IMR-90 (cell line): ENCODE measurements around the gene SIPA1L3. TPM values are rescaled to one million over a fixed set of nuclear protein-coding genes. Genes with fewer than 3 reads are reported as not detected.
A peak's percentile ranks its signal among the peaks of the same experiment; 100 is the strongest.

Experiments used
- ATAC-seq: fragments of 200-7000 bp; cut with Tn5 transposase; 2 replicates; pipeline ENCODE4 v1.9.1; 2020; ENCODE audit warnings: low read depth, mild to moderate bottlenecking, moderate library complexity
- BruUV-seq: library from RNA; stranded (reverse); fragments of 400-500 nt; replicated peaks from 2 replicates; lab custom pipeline; 2021; lab: Mats Ljungman, UMichigan
- CTCF ChIA-PET: fragments of 300-600 bp; formaldehyde crosslinking; extraction: SDS; loops from one replicate; lab custom pipeline; 2021; ENCODE audit warnings: antibody characterized with exemption; lab: Yijun Ruan, JAX
- POLR2A ChIA-PET: fragments of 300-600 bp; sonication (Branson Sonifier 250); formaldehyde crosslinking; loops from one replicate; lab custom pipeline; 2022; ENCODE audit warnings: antibody characterized with exemption; ENCODE audit not compliant: unreplicated experiment; lab: Charles Lee
- DNase-seq: peaks from one replicate; pipeline ENCODE4 v3.0.0; 2013
- H2AFZ ChIP-seq: replicated peaks from 2 replicates; pipeline ENCODE3; 2013; ENCODE audit warnings: low read length, mild to moderate bottlenecking; ENCODE audit not compliant: poor library complexity
- H2AK5ac ChIP-seq: 2 replicates; pipeline ENCODE4 v1.6.1; 2013; ENCODE audit warnings: low read depth, low read length, inconsistent platforms
- H2AK9ac ChIP-seq: replicated peaks from 2 replicates; pipeline ENCODE3; 2013; ENCODE audit warnings: mild to moderate bottlenecking, low read depth, low read length, moderate library complexity; ENCODE audit not compliant: poor library complexity
- H2BK120ac ChIP-seq: 2 replicates; pipeline ENCODE4 v1.6.1; 2013; ENCODE audit warnings: low read depth, low read length, inconsistent platforms
- H2BK15ac ChIP-seq: 3 replicates; pipeline ENCODE4 v1.6.1; 2013; ENCODE audit warnings: low read depth, low read length, inconsistent platforms
- H2BK20ac ChIP-seq: 2 replicates; pipeline ENCODE4 v1.6.1; 2013; ENCODE audit warnings: low read depth, mild to moderate bottlenecking, inconsistent platforms, low read length, moderate library complexity
- H2BK5ac ChIP-seq: 2 replicates; pipeline ENCODE4 v1.6.1; 2013; ENCODE audit warnings: mild to moderate bottlenecking, low read depth, low read length, inconsistent platforms; ENCODE audit not compliant: poor library complexity, severe bottlenecking
- H3K14ac ChIP-seq: replicated peaks from 2 replicates; pipeline ENCODE4 v1.6.1; 2013; ENCODE audit warnings: low read depth, low read length, inconsistent platforms
- H3K18ac ChIP-seq: 2 replicates; pipeline ENCODE4 v1.6.1; 2013; ENCODE audit warnings: low read depth, low read length, control low read depth
- H3K23ac ChIP-seq: 2 replicates; pipeline ENCODE4 v1.6.1; 2013; ENCODE audit warnings: low read depth, low read length, inconsistent platforms
- H3K27ac ChIP-seq: 2 replicates; pipeline ENCODE4 v1.5.1; 2013; ENCODE audit warnings: mild to moderate bottlenecking, control low read depth, low read length; ENCODE audit not compliant: insufficient read depth
- H3K27me3 ChIP-seq: 2 replicates; pipeline ENCODE4 v1.6.1; 2013; ENCODE audit warnings: low read length; ENCODE audit not compliant: control insufficient read depth, insufficient read depth
- H3K36me3 ChIP-seq: 2 replicates; pipeline ENCODE4 v1.6.1; 2013; ENCODE audit warnings: low read length, mixed read lengths; ENCODE audit not compliant: control insufficient read depth, insufficient read depth
- H3K4ac ChIP-seq: 2 replicates; pipeline ENCODE4 v1.6.1; 2013; ENCODE audit warnings: low read depth, low read length, inconsistent platforms
- H3K4me1 ChIP-seq: 2 replicates; pipeline ENCODE4 v1.6.1; 2013; ENCODE audit warnings: low read length, mixed read lengths; ENCODE audit not compliant: control insufficient read depth, insufficient read depth
- H3K4me2 ChIP-seq: 2 replicates; pipeline ENCODE4 v1.6.1; 2013; ENCODE audit warnings: low read depth, mild to moderate bottlenecking, control low read depth, low read length, moderate library complexity
- H3K4me3 ChIP-seq: 2 replicates; pipeline ENCODE4 v1.5.1; 2013; ENCODE audit warnings: low read depth, mild to moderate bottlenecking, control low read depth, low read length, moderate library complexity; ENCODE audit not compliant: insufficient read depth
- H3K56ac ChIP-seq: 2 replicates; pipeline ENCODE4 v1.6.1; 2013; ENCODE audit warnings: low read length, inconsistent platforms; ENCODE audit not compliant: insufficient read depth; ENCODE audit errors: extremely low read depth
- H3K79me1 ChIP-seq, 2 experiments: 2 replicates each; pipeline ENCODE4 v1.6.1; 2013; ENCODE audit warnings: low read length in 2 of 2, inconsistent platforms in 1 of 2, low read depth in 1 of 2
- H3K9ac ChIP-seq: 2 replicates; pipeline ENCODE4 v1.6.1; 2013; ENCODE audit warnings: low read depth, low read length, control low read depth
- H3K9me1 ChIP-seq: 2 replicates; pipeline ENCODE4 v1.6.1; 2013; ENCODE audit warnings: low read length, inconsistent platforms; ENCODE audit not compliant: insufficient read depth
- H3K9me3 ChIP-seq: 2 replicates; pipeline ENCODE4 v1.6.1; 2013; ENCODE audit warnings: low read length; ENCODE audit not compliant: control insufficient read depth, insufficient read depth
- H4K20me1 ChIP-seq: 2 replicates; pipeline ENCODE4 v1.6.1; 2013; ENCODE audit warnings: low read length, inconsistent platforms; ENCODE audit not compliant: insufficient read depth
- H4K5ac ChIP-seq: 2 replicates; pipeline ENCODE4 v1.6.1; 2013; ENCODE audit warnings: mild to moderate bottlenecking, low read depth, low read length, control low read depth
- H4K8ac ChIP-seq, 2 experiments: 2 replicates each; pipeline ENCODE4 v1.6.1; 2013; ENCODE audit warnings: low read depth in 2 of 2, low read length in 2 of 2, control low read depth in 1 of 2, inconsistent platforms in 1 of 2
- H4K91ac ChIP-seq: 2 replicates; pipeline ENCODE4 v1.6.1; 2013; ENCODE audit warnings: low read depth, low read length, inconsistent platforms; ENCODE audit not compliant: insufficient read depth
- RAD21 ChIP-seq: IDR thresholded peaks from 2 replicates; pipeline ENCODE4 v1.6.1; 2012; ENCODE audit warnings: low read length, improper control_type of control experiment
- WGBS, 2 experiments: methylation state at CpG; one replicate each; pipeline versions ENCODE4 v1.1.5 to v1.1.7; 2013; ENCODE audit warnings: missing lambda C conversion rate in 2 of 2; ENCODE audit not compliant: insufficient read length in 1 of 2; ENCODE audit errors: extremely low coverage in 2 of 2; 5-methylcytosine and 5-hydroxymethylcytosine counted together
- dilution Hi-C: fragments of 300-500 bp; cut with HindIII; formaldehyde crosslinking; loops from one replicate; pipeline ENCODE4 v1.14.3; 2018; ENCODE audit warnings: low sequenced_read_pairs; ENCODE audit not compliant: unreplicated experiment
- in situ Hi-C: fragments of 300-500 bp; cut with MboI; formaldehyde crosslinking; loops from 3 replicates; pipeline ENCODE4 v1.14.3; 2019; ENCODE audit warnings: low sequenced_read_pairs, inconsistent platforms, mixed read lengths
- intact Hi-C: fragments of 100-400 bp; cut with micrococcal nuclease; formaldehyde crosslinking; loops from 2 replicates; pipeline ENCODE4 v1.10.0; 2022
- polyA plus RNA-seq, 3 experiments: library from polyadenylated mRNA; depleted of rRNA; stranded (reverse); fragments of >200 nt; gene quantifications; 2 replicates each; pipeline ENCODE4 v1.2.3, GENCODE V29; 2012; ENCODE audit warnings: low replicate concordance in 1 of 3
- total RNA-seq: library from RNA; depleted of rRNA; stranded (reverse); fragments of >200 nt; gene quantifications from 2 replicates; pipeline ENCODE4 v1.2.3, GENCODE V29; 2012

SIPA1L3 gene
- total and polyA plus RNA-seq, 2 of the 4 experiments (the other 2 are of a cell fraction) = 4.1 to 9.4 TPM

DNA sequence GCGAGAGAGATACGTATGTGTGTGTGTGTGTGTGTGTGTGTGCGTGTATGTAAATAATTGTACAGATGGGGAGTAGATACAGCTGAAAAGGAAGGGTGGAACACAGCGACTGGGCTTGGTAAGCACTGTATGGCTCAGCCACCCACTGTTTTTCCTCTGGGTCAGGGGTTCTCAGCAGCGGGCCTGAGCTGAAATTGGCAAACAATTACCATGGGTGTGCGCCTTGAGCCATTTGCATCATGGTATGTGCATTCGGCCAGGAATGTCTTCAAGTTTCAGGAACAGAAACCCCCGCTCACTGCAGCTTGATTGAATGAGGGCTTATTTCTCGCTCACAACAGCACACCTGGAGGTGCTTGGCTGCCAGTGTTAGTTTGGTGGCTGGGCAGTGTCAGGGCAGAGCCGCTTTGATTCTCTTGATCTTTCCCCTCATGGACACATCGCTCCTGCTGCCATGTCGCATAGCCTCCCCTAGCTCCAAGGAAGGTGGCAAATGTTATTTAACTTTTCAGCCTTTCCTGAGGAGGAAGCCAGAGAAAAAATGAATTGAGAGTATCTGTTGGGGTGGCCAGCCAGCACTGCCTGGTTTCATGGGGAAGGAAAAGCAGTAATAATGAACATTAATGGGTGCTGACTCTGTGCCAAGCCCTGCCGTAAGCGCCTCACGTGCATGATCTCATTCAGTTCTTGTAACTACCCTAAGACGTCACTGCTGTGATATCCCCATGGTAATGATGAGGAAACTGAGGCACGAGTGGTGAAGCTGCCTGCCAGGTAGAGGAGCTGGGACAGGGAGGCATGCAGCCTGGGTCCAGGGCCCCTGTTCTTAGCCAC lies 126.9 kb downstream of the SIPA1L3 start:
- Histone ChIP-seq H3K4me1 (peaks cover 38% of the 10 kb centered on the region), H3K79me1 (peaks cover 53 to 88% of the 10 kb centered on the region in 2 experiments), H3K4me2 (no peak overlapping the region), H4K5ac (peak overlapping the region; percentile 14; the same call in 1 of the 2 replicates), H2BK20ac (0 out of 2 replicates have a peak overlapping the region, but pooled peaks have one; percentile 63), H3K4ac (peak overlapping the region; percentile 75; the same call in 1 of the 2 replicates), H2AK9ac (peak overlapping the region; percentile 15), H3K14ac (0 out of 2 replicates have a peak overlapping the region, but pooled peaks have one; percentile 73), H3K23ac (peak overlapping the region; percentile 75; the same call in 1 of the 2 replicates), H3K9me3 (peaks cover 2% of the 10 kb centered on the region; the same call in 1 of the 2 replicates), H4K91ac (peak overlapping the region; percentile 45; the same call in 1 of the 2 replicates), H3K27me3 (no peaks in the 10 kb centered on the region), H2AFZ (no peak overlapping the region), H2BK120ac (peak overlapping the region; percentile 75), H2BK5ac (peak overlapping the region; percentile 47), H3K4me3 (no peak overlapping the region), H3K27ac (no peak overlapping the region), H4K8ac (peak overlapping the region in 1 of 2 experiments; percentile 8; a peak in 2 of 4 replicates), H3K36me3 (peaks cover 5% of the 10 kb centered on the region), H3K9me1 (peaks cover 28% of the 10 kb centered on the region), H3K56ac (no peak overlapping the region), H3K9ac (no peak overlapping the region), H2BK15ac (peak overlapping the region; percentile 28; the same call in 2 of the 3 replicates), H4K20me1 (peaks cover 11% of the 10 kb centered on the region), H3K18ac (no peak overlapping the region), H2AK5ac (peak overlapping the region; percentile 87)
- dilution Hi-C loops (no loop called here), intact Hi-C loops (no loop called here), in situ Hi-C loops (no loop called here)
- BruUV-seq = no TSS peak
- no peak for TF ChIP-seq RAD21
- CTCF ChIA-PET = no interaction called here
- POLR2A ChIA-PET = no interaction called here
- ATAC-seq (no peak), DNase-seq (no peak)
- WGBS, 2 experiments = 82% methylated on average over 9 of the region's 17 CpGs; no CpG with 5 or more reads in 1 of the 2 experiments
